Uterus (tissue), 2 donors: ENCODE data around the gene DCST1.

ENCODE experiments used
- POLR2A ChIP-seq, 2 donors: fragments of 450-650 bp; IDR thresholded peaks; one replicate each; pipeline ENCODE4 v1.6.1; 2016; ENCODE audit warnings: antibody characterized with exemption in 2 of 2, mild to moderate bottlenecking in 1 of 2, moderate library complexity in 1 of 2
- TF ChIP-seq, protein P1 (sequence below), 4 experiments: fragments of 200-600 bp in 2 of 4; fragments of 450-650 bp in 2 of 4; sonication (generic) in 2 of 4; IDR thresholded peaks; one replicate each; pipeline ENCODE4 v1.5.1; 2016 to 2019; ENCODE audit warnings: antibody characterized with exemption in 4 of 4, mild to moderate bottlenecking in 2 of 4, moderate library complexity in 1 of 4

DNA sequence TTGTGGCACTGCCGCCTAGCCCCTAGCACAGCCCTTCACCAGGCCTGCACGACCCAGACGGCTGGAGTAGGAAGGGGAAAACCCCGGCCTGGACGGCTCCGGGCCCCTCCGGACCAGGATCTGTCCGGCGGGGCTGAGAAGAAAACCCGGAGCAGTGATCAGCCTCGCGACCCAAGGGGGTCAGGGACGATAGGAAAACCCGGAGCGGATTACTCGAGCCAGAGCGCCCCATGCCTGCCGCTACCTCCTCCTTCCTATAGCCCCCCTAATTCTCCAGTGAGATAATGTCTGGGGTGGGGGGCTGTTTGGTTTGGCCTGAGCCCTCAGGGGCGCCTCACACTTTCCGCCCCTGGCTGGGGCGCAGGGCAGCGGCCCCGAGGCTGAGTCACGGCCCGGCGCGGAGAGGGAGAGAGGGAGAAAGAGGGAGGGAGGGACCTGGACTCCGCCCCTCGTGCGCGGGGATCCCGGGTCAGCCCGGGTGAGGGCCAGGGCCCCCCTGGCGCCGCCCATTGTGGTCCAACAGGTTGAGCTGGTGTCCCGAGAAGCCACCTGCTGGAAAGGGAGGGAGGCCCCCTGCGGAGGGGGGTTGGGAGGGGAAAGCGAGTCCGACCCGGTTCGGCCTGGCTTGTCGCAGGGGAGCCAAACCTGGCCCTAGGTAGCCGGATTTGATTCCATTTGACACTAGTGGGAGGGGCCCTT lies 32.7 kb upstream of the DCST1 start:
- peak; percentile 25 to 88 for TF ChIP-seq POLR2A (IDR thresholded peaks at IDR 0.05)
- TF ChIP-seq, protein P1, sequence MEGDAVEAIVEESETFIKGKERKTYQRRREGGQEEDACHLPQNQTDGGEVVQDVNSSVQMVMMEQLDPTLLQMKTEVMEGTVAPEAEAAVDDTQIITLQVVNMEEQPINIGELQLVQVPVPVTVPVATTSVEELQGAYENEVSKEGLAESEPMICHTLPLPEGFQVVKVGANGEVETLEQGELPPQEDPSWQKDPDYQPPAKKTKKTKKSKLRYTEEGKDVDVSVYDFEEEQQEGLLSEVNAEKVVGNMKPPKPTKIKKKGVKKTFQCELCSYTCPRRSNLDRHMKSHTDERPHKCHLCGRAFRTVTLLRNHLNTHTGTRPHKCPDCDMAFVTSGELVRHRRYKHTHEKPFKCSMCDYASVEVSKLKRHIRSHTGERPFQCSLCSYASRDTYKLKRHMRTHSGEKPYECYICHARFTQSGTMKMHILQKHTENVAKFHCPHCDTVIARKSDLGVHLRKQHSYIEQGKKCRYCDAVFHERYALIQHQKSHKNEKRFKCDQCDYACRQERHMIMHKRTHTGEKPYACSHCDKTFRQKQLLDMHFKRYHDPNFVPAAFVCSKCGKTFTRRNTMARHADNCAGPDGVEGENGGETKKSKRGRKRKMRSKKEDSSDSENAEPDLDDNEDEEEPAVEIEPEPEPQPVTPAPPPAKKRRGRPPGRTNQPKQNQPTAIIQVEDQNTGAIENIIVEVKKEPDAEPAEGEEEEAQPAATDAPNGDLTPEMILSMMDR (IDR thresholded peaks at IDR 0.05), result peak in 2 of 4 experiments; percentile 44 to 65
